ENCODE measurements around the gene OR4N2.
"Not testable (repeated sequence)": the region's sequence is repeated elsewhere in the genome, so short reads cannot be mapped to it uniquely, and the experiment has no call there.

OR4N2 gene

DNA sequence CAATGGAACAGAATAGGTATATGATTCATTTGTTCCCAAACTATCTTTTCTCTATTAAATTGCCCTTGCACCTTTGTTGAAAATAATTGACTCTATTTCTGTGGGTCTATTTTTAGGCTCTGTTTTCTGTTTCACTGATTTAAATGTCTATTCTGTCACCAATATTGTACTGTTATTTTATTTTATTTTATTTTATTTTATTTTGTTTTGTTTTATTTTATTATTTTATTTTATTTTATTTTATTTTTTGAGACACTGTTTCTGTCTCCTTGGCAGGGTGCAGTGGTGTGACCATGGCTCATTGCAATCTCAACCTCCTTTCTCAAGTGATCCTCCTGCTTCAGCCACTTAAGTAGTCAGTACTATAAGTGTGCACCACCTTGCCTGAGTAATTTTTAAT, 34.9 kb downstream of the OR4N2 start:
- DNase-seq: no peak

GRCh38 chr14:19851365-19851764, 47.8 kb downstream of the OR4N2 start:
- no peak for DNase-seq

GRCh38 chr14:19866061-19866669, 62.6 kb downstream of the OR4N2 start:
- DNase-seq: not testable (repeated sequence)

GRCh38 chr14:19873178-19873577, 69.6 kb downstream of the OR4N2 start:
- no peak for DNase-seq

DNA sequence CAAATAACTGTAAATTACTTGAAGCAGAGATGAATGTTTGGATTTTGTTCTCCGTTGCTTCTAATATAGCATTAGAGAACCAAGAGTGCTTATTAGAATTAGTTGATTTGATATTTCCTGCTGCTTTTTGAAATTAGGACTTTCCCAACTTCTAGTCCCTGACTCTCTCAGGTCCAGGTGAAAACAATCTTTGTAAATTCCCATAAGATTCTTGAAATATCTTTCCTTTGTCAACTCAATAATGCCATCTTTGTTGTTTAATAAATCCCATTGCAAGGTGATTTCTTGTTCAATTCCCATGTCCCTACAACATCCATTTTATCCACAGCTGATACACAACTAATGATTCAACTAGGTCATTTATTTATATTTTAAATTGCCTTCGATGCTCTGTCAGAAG, 71.3 kb downstream of the OR4N2 start, which contains the start of gene OR4K2:
OR4K2 (plus strand) TSS at position 301 of the 400 bp plus-strand sequence. CDS start 1,126 bp downstream, outside the sequence.
- no peak for DNase-seq

DNA sequence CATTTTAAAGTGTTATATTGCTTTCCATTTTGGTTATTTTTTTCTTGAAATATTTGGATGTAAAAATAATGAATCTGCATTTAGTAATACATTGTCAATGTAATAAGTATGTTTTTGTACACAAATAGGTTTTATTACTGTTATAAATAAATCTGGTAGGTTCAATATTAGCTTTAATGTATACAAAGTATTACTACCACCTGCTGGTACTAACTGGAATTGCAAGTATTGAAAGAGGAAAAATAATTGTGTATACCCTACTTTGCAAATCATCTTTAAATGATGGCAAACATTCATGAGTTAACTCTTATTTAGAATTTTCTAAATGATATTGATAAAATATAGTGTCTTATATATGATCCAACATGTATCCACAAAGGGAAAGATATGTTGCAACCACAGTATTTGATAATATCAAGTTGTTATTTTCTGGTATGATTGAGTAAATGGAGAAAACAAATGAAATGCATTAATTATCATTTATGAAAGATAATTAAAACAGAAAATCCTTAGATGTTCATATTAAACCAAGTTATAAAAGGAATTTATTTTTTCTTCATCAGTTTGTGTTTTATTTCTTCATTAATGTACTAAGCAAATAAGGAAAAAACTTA, 74.6 kb downstream of the OR4N2 start:
- no peak for DNase-seq
